Psoas muscle (tissue), 8 donors: ENCODE data around the gene NANOGP8. TPM values are rescaled to one million over a fixed set of nuclear protein-coding genes. Genes with fewer than 3 reads are reported as not detected.

ENCODE experiments used
- ATAC-seq, 4 donors: fragments of 200-7000 bp; cut with Tn5 transposase; one replicate each; pipeline ENCODE4 v1.9.1; 2020; ENCODE audit warnings: moderate library complexity in 3 of 4, mild to moderate bottlenecking in 2 of 4
- DNase-seq, 2 donors: peaks; one replicate each; pipeline ENCODE4 v3.0.0-alpha.2; 2020
- H3K27ac ChIP-seq: fragments of 200-600 bp; one replicate; pipeline ENCODE4 v1.8.0; 2022
- H3K27me3 ChIP-seq, 3 donors: fragments of 200-600 bp in 1 of 3; one replicate each; pipeline versions ENCODE4 v1.6.1 to v1.8.0; 2013 to 2022; ENCODE audit warnings: low read length in 2 of 3, mild to moderate bottlenecking in 2 of 3, moderate library complexity in 1 of 3; ENCODE audit not compliant: insufficient read depth in 3 of 3
- H3K36me3 ChIP-seq, 2 donors: fragments of 200-600 bp in 1 of 2; one replicate each; pipeline versions ENCODE4 v1.6.1 to v1.8.0; 2013 to 2022; ENCODE audit warnings: low read depth in 1 of 2, mild to moderate bottlenecking in 1 of 2, moderate library complexity in 1 of 2; ENCODE audit not compliant: insufficient read depth in 1 of 2
- H3K4me1 ChIP-seq: fragments of 200-600 bp; one replicate; pipeline ENCODE4 v1.8.0; 2022
- H3K4me3 ChIP-seq: fragments of 200-600 bp; one replicate; pipeline ENCODE4 v1.8.0; 2022; ENCODE audit warnings: mild to moderate bottlenecking
- H3K9me3 ChIP-seq: fragments of 200-600 bp; one replicate; pipeline ENCODE4 v1.8.0; 2022
- WGBS, 3 donors: extraction: QIAGEN DNeasy Blood & Tissue Kit; methylation state at CpG; one replicate each; pipeline versions ENCODE4 v1.1.6 to v1.1.7; 2013; 5-methylcytosine and 5-hydroxymethylcytosine counted together
- intact Hi-C, 2 donors: fragments of 100-400 bp; cut with DNase I; formaldehyde crosslinking; loops; one replicate each; pipeline versions ENCODE4 v1.11.0 to v1.14.2; 2022
- polyA plus RNA-seq, 3 donors: library from polyadenylated mRNA; stranded (reverse); fragments of 200-250 nt; gene quantifications; one replicate each; pipeline ENCODE4 v1.2.3, GENCODE V29; 2013
- total RNA-seq, 4 donors: library from RNA; stranded (reverse); fragmentation: NEBNext Ultra II Directional in 2 of 4; extraction: Animal tissue kit (Norgen Biotek cat#: 25700) in 2 of 4; gene quantifications; one replicate each; pipeline versions ENCODE4 v1.2.1 to v1.2.4, GENCODE V29; 2021 to 2023
- TF ChIP-seq, protein P1 (sequence below): fragments of 200-600 bp; IDR thresholded peaks from one replicate; pipeline ENCODE4 v1.8.0; 2022; ENCODE audit warnings: antibody characterized with exemption
- donor health status: healthy with polysubstance abuse.
- donor health status: DM: no; HTN: no; CAD: no; lungs with moderate emphysema.
- donor health status: Bipolar disorder and iron deficiency.
- donor health status: healthy.
- donor health status: DM: yes; HTN: yes; CAD: no.
- donor health status: DM: no; HTN: no; CAD: no.
- donor health status: DM: no; HTN: no; CAD: no.
- donor health status: DM: yes; HTN: yes; CAD: no.

NANOGP8 gene
- total and polyA plus RNA-seq, 7 donors: 0.07 to 0.27 TPM; not detected in 5

GRCh38 chr15:35098737-35099136, 13.6 kb upstream of the NANOGP8 start:
- Histone ChIP-seq H3K36me3 (no peaks in the 10 kb centered on the region), H3K4me1 (no peaks in the 10 kb centered on the region), H3K9me3 (no peaks in the 10 kb centered on the region), H3K27me3 (no peaks in the 10 kb centered on the region), H3K27ac (no peak overlapping the region), H3K4me3 (no peak overlapping the region)
- TF ChIP-seq, protein P1, sequence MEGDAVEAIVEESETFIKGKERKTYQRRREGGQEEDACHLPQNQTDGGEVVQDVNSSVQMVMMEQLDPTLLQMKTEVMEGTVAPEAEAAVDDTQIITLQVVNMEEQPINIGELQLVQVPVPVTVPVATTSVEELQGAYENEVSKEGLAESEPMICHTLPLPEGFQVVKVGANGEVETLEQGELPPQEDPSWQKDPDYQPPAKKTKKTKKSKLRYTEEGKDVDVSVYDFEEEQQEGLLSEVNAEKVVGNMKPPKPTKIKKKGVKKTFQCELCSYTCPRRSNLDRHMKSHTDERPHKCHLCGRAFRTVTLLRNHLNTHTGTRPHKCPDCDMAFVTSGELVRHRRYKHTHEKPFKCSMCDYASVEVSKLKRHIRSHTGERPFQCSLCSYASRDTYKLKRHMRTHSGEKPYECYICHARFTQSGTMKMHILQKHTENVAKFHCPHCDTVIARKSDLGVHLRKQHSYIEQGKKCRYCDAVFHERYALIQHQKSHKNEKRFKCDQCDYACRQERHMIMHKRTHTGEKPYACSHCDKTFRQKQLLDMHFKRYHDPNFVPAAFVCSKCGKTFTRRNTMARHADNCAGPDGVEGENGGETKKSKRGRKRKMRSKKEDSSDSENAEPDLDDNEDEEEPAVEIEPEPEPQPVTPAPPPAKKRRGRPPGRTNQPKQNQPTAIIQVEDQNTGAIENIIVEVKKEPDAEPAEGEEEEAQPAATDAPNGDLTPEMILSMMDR: no peak
- intact Hi-C loops: no loop called here
- DNase-seq (no peak), ATAC-seq (no peak)

DNA sequence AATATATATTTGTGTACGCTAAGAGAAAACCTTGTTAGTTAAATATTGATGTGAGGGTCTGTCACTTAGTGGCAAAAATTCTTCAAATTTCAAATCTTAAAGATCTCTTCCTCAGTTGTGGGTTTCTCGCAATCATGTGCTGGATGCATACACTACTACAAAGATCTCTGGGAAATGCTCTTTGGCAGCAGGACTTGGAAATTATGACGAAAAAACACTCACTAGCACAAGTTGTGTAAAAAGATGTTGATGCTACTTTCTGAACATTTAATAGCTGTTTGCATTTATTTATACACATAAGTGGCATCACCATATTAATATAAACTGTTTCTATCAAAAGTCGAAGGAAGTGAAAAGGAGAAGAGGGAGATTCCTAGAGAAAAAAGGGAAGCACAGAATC, 10.8 kb upstream of the NANOGP8 start:
- ATAC-seq (no peak), DNase-seq (no peak)
- Histone ChIP-seq H3K9me3 (no peaks in the 10 kb centered on the region), H3K27me3 (no peaks in the 10 kb centered on the region), H3K36me3 (no peaks in the 10 kb centered on the region), H3K4me1 (no peaks in the 10 kb centered on the region), H3K27ac (no peak overlapping the region), H3K4me3 (no peak overlapping the region)
- WGBS, 3 donors: 86 to 94% (median 89%) methylated on average over 4 of the region's 4 CpGs
- intact Hi-C loops: no loop called here
- TF ChIP-seq, protein P1: no peak

GRCh38 chr15:35092846-35093245, 7.8 kb upstream of the NANOGP8 start:
- Histone ChIP-seq H3K27me3 (no peaks in the 10 kb centered on the region), H3K4me1 (no peaks in the 10 kb centered on the region), H3K9me3 (no peaks in the 10 kb centered on the region), H3K27ac (no peak overlapping the region), H3K36me3 (no peaks in the 10 kb centered on the region), H3K4me3 (no peak overlapping the region)
- WGBS, 3 donors: 94 to 96% (median 95%) methylated on average over 29 to 33 of the region's 33 CpGs
- TF ChIP-seq, protein P1: no peak
- ATAC-seq (no peak), DNase-seq (no peak)
- intact Hi-C loops: no loop called here

DNA sequence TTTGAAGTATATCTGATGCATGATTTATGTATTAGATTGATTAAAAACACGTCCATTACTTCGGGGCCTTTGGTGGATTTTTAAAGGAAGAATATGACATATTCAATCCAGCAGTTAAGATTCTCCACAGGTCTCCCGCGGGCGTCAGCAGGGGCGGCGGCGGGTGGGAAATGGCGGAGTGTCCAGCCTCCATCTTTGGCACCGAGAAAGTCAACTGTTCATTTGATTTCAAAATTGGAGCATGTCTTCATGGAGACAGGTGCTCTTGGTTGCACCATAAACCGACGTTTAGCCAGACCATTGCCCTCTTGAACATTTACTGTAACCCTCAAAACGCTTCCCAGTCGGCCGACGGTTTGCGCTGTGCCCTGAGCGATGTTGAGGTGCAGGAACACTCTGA, 7.2 kb upstream of the NANOGP8 start:
- Histone ChIP-seq H3K9me3 (no peaks in the 10 kb centered on the region), H3K27ac (no peak overlapping the region), H3K27me3 (no peaks in the 10 kb centered on the region), H3K36me3 (no peaks in the 10 kb centered on the region), H3K4me3 (no peak overlapping the region), H3K4me1 (no peaks in the 10 kb centered on the region)
- TF ChIP-seq, protein P1: no peak
- ATAC-seq (no peak), DNase-seq (no peak)
- 94 to 97% (median 95%) methylated on average over 18 of the region's 18 CpGs for WGBS, 3 donors
- intact Hi-C loops: no loop called here

DNA sequence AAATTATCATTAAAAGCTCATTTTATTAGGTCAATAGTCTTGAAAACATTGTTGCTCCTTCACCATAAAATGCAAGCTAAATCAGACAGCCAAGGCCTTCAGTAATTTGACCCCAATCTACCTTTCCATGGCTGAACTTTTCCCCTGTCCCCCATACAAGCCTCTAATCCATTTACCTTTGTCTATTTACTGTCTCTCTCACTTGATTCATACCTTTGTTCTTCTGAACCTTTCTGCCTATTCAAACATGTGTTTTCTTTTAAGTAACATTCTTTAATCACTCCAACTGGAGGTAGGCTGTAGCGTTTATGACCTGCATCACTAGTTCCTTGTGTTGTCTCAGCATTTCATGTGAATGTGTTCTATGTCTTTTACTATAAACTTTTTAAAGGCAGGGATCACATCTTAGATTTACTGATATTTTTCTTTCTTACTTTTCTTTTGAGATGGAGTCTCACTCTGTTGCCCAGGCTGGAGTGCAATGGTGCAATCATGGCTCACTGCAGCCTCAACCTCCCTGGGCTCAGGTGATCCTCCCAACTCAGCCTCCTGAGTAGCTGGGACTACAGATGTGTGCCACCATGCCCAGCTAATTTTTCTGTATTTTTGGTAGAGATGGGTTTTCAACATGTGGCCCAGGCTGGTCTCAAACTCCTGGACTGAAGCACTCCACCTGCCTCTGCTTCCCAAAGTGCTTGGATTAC, 5.2 kb upstream of the NANOGP8 start:
- no peak overlapping the region for H3K27ac ChIP-seq
- no peak overlapping the region for H3K4me3 ChIP-seq
- intact Hi-C loops: no loop called here
- DNase-seq: no peak
- no peaks in the 10 kb centered on the region for H3K9me3 ChIP-seq
- 52 to 83% (median 63%) methylated on average over 1 of the region's 1 CpG for WGBS, 3 donors
- no peaks in the 10 kb centered on the region for H3K4me1 ChIP-seq
- no peaks in the 10 kb centered on the region for H3K36me3 ChIP-seq
- ATAC-seq: no peak
- no peaks in the 10 kb centered on the region for H3K27me3 ChIP-seq
- TF ChIP-seq, protein P1: no peak
